GM12891 (cell line): ENCODE data around the gene DNAJB12.

Source experiments
- POLR2A ChIP-seq: IDR thresholded peaks from 2 replicates; pipeline ENCODE4 v1.6.1; 2011; ENCODE audit warnings: low read depth, low read length, control low read depth
- POLR2AphosphoS5 ChIP-seq: IDR thresholded peaks from 2 replicates; pipeline ENCODE4 v1.6.1; 2011; ENCODE audit warnings: low read depth, low read length, control low read depth
- TAF1 ChIP-seq: IDR thresholded peaks from 2 replicates; pipeline ENCODE4 v1.6.1; 2011; ENCODE audit warnings: low read depth, low read length, control low read depth

GRCh38 chr10:72375585-72375984, 20.9 kb upstream of the DNAJB12 start:
- TF ChIP-seq POLR2AphosphoS5: no peak
- no peak for TF ChIP-seq POLR2A
- no peak for TF ChIP-seq TAF1
